CD14-positive monocyte (primary cell): ENCODE data around the gene XDH. TPM values are rescaled to one million over a fixed set of nuclear protein-coding genes. Genes with fewer than 3 reads are reported as not detected.

ENCODE experiments used
- DNase-seq, 3 donors: peaks; one replicate each; pipeline ENCODE4 v3.0.0-alpha.2; 2011 to 2022
- H2AFZ ChIP-seq: 2 replicates; pipeline ENCODE4 v1.6.0; 2012; ENCODE audit warnings: mild to moderate bottlenecking, low read depth, low read length, inconsistent platforms; ENCODE audit not compliant: insufficient read depth, poor library complexity, severe bottlenecking
- H3K27ac ChIP-seq, 2 donors: 1 replicate in 1 of 2; 2 replicates in 1 of 2; pipeline ENCODE4 v1.5.1; 2012 to 2013; ENCODE audit warnings: low read length in 2 of 2, control low read depth in 1 of 2, inconsistent platforms in 1 of 2, low read depth in 1 of 2, mild to moderate bottlenecking in 1 of 2
- H3K27me3 ChIP-seq, 2 donors: one replicate each; pipeline versions ENCODE4 v1.6.0 to v1.6.1; 2011 to 2013; ENCODE audit warnings: low read length in 2 of 2; ENCODE audit not compliant: control insufficient read depth in 2 of 2, insufficient read depth in 2 of 2
- H3K36me3 ChIP-seq, 2 donors: replicated peaks in 1 of 2; 1 replicate in 1 of 2; 2 replicates in 1 of 2; pipeline versions ENCODE4 v1.5.1 to v1.6.1; 2012 to 2013; ENCODE audit warnings: low read length in 2 of 2, control low read depth in 1 of 2, inconsistent platforms in 1 of 2, mild to moderate bottlenecking in 1 of 2; ENCODE audit not compliant: insufficient read depth in 2 of 2, control insufficient read depth in 1 of 2
- H3K4me1 ChIP-seq, 2 donors: 1 replicate in 1 of 2; 2 replicates in 1 of 2; pipeline versions ENCODE4 v1.5.1 to v1.6.1; 2012 to 2013; ENCODE audit warnings: low read length in 2 of 2, control low read depth in 1 of 2, inconsistent platforms in 1 of 2, mild to moderate bottlenecking in 1 of 2, moderate library complexity in 1 of 2; ENCODE audit not compliant: insufficient read depth in 2 of 2, control insufficient read depth in 1 of 2
- H3K4me2 ChIP-seq: replicated peaks from 2 replicates; pipeline ENCODE3; 2012; ENCODE audit warnings: low read length, moderate library complexity, mild to moderate bottlenecking; ENCODE audit not compliant: poor library complexity, severe bottlenecking; ENCODE audit errors: extremely low read depth
- H3K4me3 ChIP-seq, 3 experiments: fragments of 200-600 bp in 1 of 3; sonication (generic) in 1 of 3; replicated peaks in 1 of 3; 1 replicate in 2 of 3; 2 replicates in 1 of 3; pipeline ENCODE4 v1.5.1; 2011 to 2013; ENCODE audit warnings: low read length in 3 of 3, mild to moderate bottlenecking in 3 of 3, control low read depth in 2 of 3, low read depth in 2 of 3, inconsistent platforms in 1 of 3, moderate library complexity in 1 of 3
- H3K79me2 ChIP-seq: 2 replicates; pipeline ENCODE4 v1.6.0; 2012; ENCODE audit warnings: mild to moderate bottlenecking, control low read depth, inconsistent platforms, low read length, moderate library complexity; ENCODE audit not compliant: insufficient read depth
- H3K9ac ChIP-seq: 2 replicates; pipeline ENCODE4 v1.6.0; 2017; ENCODE audit warnings: low read length, mild to moderate bottlenecking; ENCODE audit not compliant: insufficient read depth, poor library complexity, severe bottlenecking
- H3K9me3 ChIP-seq, 2 donors: replicated peaks in 1 of 2; 1 replicate in 1 of 2; 2 replicates in 1 of 2; pipeline versions ENCODE4 v1.5.1 to v1.6.1; 2012 to 2013; ENCODE audit warnings: low read length in 2 of 2, control low read depth in 1 of 2; ENCODE audit not compliant: control insufficient read depth in 1 of 2, insufficient read depth in 1 of 2
- H4K20me1 ChIP-seq: 2 replicates; pipeline ENCODE4 v1.6.0; 2012; ENCODE audit warnings: mild to moderate bottlenecking, low read length, control low read depth, moderate library complexity; ENCODE audit not compliant: insufficient read depth
- H3K27ac Mint-ChIP-seq, 7 donors: one replicate each; pipeline ENCODE4 v1.8.0; 2020; ENCODE audit warnings: mild to moderate bottlenecking in 7 of 7, mixed read lengths in 7 of 7, moderate library complexity in 6 of 7, inconsistent platforms in 2 of 7
- H3K27me3 Mint-ChIP-seq, 3 donors: one replicate each; pipeline ENCODE4 v1.8.0; 2021 to 2022; ENCODE audit warnings: low read depth in 3 of 3, mild to moderate bottlenecking in 3 of 3, mixed read lengths in 3 of 3, moderate library complexity in 3 of 3, inconsistent platforms in 1 of 3
- H3K36me3 Mint-ChIP-seq, 2 donors: one replicate each; pipeline ENCODE4 v1.8.0; 2020; ENCODE audit warnings: mixed read lengths in 2 of 2, inconsistent platforms in 1 of 2, mild to moderate bottlenecking in 1 of 2
- H3K4me1 Mint-ChIP-seq: one replicate; pipeline ENCODE4 v1.8.0; 2020; ENCODE audit warnings: mild to moderate bottlenecking, mixed read lengths
- H3K4me3 Mint-ChIP-seq, 2 donors: one replicate each; pipeline ENCODE4 v1.8.0; 2020; ENCODE audit warnings: mild to moderate bottlenecking in 2 of 2, mixed read lengths in 2 of 2, moderate library complexity in 1 of 2
- H3K9me3 Mint-ChIP-seq, 7 donors: one replicate each; pipeline ENCODE4 v1.8.0; 2020 to 2022; ENCODE audit warnings: mixed read lengths in 7 of 7, mild to moderate bottlenecking in 6 of 7, moderate library complexity in 6 of 7, inconsistent platforms in 2 of 7
- CTCF ChIP-seq: fragments of 200-600 bp; IDR thresholded peaks from one replicate; pipeline ENCODE4 v1.8.0; 2022; ENCODE audit warnings: antibody characterized with exemption, mild to moderate bottlenecking
- WGBS: methylation state at CpG from one replicate; pipeline ENCODE4 v1.1.5; 2013; ENCODE audit warnings: missing lambda C conversion rate; ENCODE audit not compliant: insufficient coverage; 5-methylcytosine and 5-hydroxymethylcytosine counted together
- intact Hi-C, 2 donors: fragments of 100-400 bp; cut with micrococcal nuclease; formaldehyde crosslinking; loops; one replicate each; pipeline versions ENCODE4 v1.15.0 to v1.15.1; 2023
- polyA plus RNA-seq, 3 donors: library from polyadenylated mRNA; depleted of rRNA in 1 of 3; unstranded in 2 of 3; stranded (reverse) in 1 of 3; fragments of 300-500 nt in 2 of 3; fragments of >200 nt in 1 of 3; fragmentation: Illumina TruSeq in 2 of 3; gene quantifications; 1 replicate in 2 of 3; 2 replicates in 1 of 3; pipeline ENCODE4 v1.2.3, GENCODE V29; 2012 to 2021

Gene XDH
- polyA plus RNA-seq, 3 donors = not detected

DNA sequence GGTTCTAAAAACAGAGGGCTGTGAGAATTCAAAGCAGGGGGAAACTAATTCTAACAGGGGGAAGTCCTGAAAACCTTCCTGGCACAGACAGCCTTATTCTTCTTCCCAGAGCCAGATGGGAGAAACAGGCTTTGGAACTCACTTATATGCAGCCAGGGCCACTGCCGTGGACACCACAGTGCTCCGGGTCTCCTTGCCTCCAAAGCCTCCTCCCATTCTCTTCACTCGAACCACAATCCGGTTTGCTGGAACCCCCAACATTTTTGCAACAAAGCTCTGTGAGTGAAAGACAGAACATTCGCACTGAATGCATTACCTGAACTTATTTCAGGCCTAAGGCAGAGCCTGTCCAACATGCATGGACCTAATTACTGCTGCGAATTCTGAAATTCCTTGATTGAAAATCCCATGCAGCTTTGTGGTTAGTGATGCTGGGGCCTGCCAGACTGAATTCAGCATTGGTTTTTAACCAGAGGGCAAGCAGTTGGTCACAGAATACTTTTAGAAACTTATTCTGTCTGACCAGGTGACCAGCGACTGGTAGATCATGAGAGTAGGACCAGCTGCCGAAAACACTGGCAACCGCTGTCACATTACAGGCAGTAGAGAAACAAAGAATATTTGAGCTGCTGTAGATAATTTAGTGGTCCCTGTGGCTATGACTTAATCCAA, 48.6 kb downstream of the XDH start:
- Mint-ChIP-seq H3K4me1 (no peaks in the 10 kb centered on the region), H3K27me3 (peaks cover 2 to 6% (median 3%) of the 10 kb centered on the region in 3 donors), H3K9me3 (peaks cover 0 to 3% (median 0%) of the 10 kb centered on the region in 7 donors), H3K36me3 (no peaks in the 10 kb centered on the region), H3K4me3 (no peak overlapping the region), H3K27ac (no peak overlapping the region)
- Histone ChIP-seq H3K79me2 (no peaks in the 10 kb centered on the region), H3K27me3 (no peaks in the 10 kb centered on the region), H2AFZ (no peak overlapping the region), H3K4me1 (no peaks in the 10 kb centered on the region), H3K4me2 (no peak overlapping the region), H3K9me3 (no peaks in the 10 kb centered on the region), H3K36me3 (no peaks in the 10 kb centered on the region), H3K9ac (no peak overlapping the region), H3K4me3 (no peak overlapping the region), H4K20me1 (no peaks in the 10 kb centered on the region), H3K27ac (no peak overlapping the region)
- WGBS = 96% methylated on average over 7 of the region's 9 CpGs
- intact Hi-C loops = no loop called here
- no peak for TF ChIP-seq CTCF
- DNase-seq = no peak

DNA sequence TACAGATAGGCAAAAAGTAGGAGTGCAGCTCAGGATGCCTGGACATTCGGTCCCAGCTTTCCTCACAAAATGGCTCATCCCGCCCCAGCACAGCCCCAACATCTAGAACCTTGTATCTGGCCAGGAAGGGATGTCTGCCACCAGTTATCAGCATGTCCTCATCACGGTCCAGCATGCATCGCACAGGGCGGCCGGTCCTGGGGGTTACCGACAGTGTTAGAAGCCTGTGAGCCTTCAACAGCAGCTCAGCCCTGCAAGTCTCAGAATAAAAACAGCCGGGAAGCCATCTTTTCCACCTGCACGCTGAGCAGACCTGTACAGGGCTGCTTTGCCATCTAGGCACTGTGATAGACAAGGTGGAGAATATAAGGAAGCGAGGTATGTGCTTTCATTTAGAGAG, 49.2 kb downstream of the XDH start:
- 97% methylated on average over 8 of the region's 10 CpGs for WGBS
- no peak for TF ChIP-seq CTCF
- Mint-ChIP-seq H3K27me3 (peaks cover 2 to 6% (median 3%) of the 10 kb centered on the region in 3 donors), H3K4me1 (no peaks in the 10 kb centered on the region), H3K9me3 (no peaks in the 10 kb centered on the region), H3K36me3 (no peaks in the 10 kb centered on the region), H3K4me3 (no peak overlapping the region), H3K27ac (no peak overlapping the region)
- no peaks in the 10 kb centered on the region for H3K9me3 ChIP-seq
- no peak overlapping the region for H3K27ac ChIP-seq
- no peaks in the 10 kb centered on the region for H3K79me2 ChIP-seq
- DNase-seq = no peak
- no peak overlapping the region for H3K4me2 ChIP-seq
- H3K36me3 ChIP-seq = no peaks in the 10 kb centered on the region
- H2AFZ ChIP-seq = no peak overlapping the region
- H3K9ac ChIP-seq = no peak overlapping the region
- no peaks in the 10 kb centered on the region for H4K20me1 ChIP-seq
- H3K4me3 ChIP-seq = no peak overlapping the region
- no peaks in the 10 kb centered on the region for H3K27me3 ChIP-seq
- intact Hi-C loops = no loop called here
- no peaks in the 10 kb centered on the region for H3K4me1 ChIP-seq
